Activated naive CD4-positive, alpha-beta T cell treated with anti-CD3 and anti-CD28 coated beads, Interleukin-2, amount 10 ng/mL, durations not matched to agents 7 days and 5 days (primary cell): ENCODE measurements around the gene PXYLP1.
"Not testable (repeated sequence)": the region's sequence is repeated elsewhere in the genome, so short reads cannot be mapped to it uniquely, and the experiment has no call there.

Experiments used
- CTCF ChIA-PET: fragments of 350-600 bp; sonication (Branson Sonifier 250); formaldehyde crosslinking; loops from one replicate; lab custom pipeline; 2021; ENCODE audit warnings: antibody characterized with exemption; lab: Charles Lee
- DNase-seq: peaks from one replicate; pipeline ENCODE4 v3.0.0-alpha.2; 2020
- H3K27ac Mint-ChIP-seq: one replicate; pipeline ENCODE4 v1.8.0; 2021; ENCODE audit warnings: mild to moderate bottlenecking, moderate library complexity, mixed read lengths
- H3K27me3 Mint-ChIP-seq: one replicate; pipeline ENCODE4 v1.8.0; 2021; ENCODE audit warnings: mild to moderate bottlenecking, mixed read lengths
- H3K36me3 Mint-ChIP-seq: one replicate; pipeline ENCODE4 v1.8.0; 2021; ENCODE audit warnings: mixed read lengths
- H3K4me1 Mint-ChIP-seq: one replicate; pipeline ENCODE4 v1.8.0; 2021; ENCODE audit warnings: mixed read lengths
- H3K4me3 Mint-ChIP-seq: one replicate; pipeline ENCODE4 v1.8.0; 2021; ENCODE audit warnings: mild to moderate bottlenecking, moderate library complexity, mixed read lengths
- H3K9me3 Mint-ChIP-seq: one replicate; pipeline ENCODE4 v1.8.0; 2021; ENCODE audit warnings: mixed read lengths

PXYLP1 gene

GRCh38 chr3:141231101-141231951 lies at the start of gene PXYLP1:
PXYLP1 (plus strand) TSS chr3:141231825; CDS start chr3:141260176, 28,351 bp downstream.
- H3K36me3 Mint-ChIP-seq, result peaks cover 13% of the 10 kb centered on the region
- peaks cover 54% of the 10 kb centered on the region for H3K4me1 Mint-ChIP-seq
- peaks cover 31% of the 10 kb centered on the region for H3K27me3 Mint-ChIP-seq
- peak; percentile 92 for DNase-seq
- H3K4me3 Mint-ChIP-seq, result peak within 1 kb of the TSS; percentile 81
- H3K9me3 Mint-ChIP-seq, result no peaks in the 10 kb centered on the region
- peak within 1 kb of the TSS; percentile 93 for H3K27ac Mint-ChIP-seq
- CTCF ChIA-PET, result interaction anchor here (0.7 to 6.1 kb wide), 22 partner anchors 9 to 231 kb away, joined by 3 to 78 read pairs (median 6); no protein-coding TSS in a partner anchor

- CTCF ChIA-PET, result interaction anchor here (0.7 to 2.7 kb wide), 4 partner anchors 9 to 276 kb away, joined by 3 to 16 read pairs (median 4); no protein-coding TSS in a partner anchor
- Mint-ChIP-seq H3K4me1 (no peaks in the 10 kb centered on the region), H3K36me3 (no peaks in the 10 kb centered on the region), H3K9me3 (no peaks in the 10 kb centered on the region), H3K27ac (no peak overlapping the region), H3K27me3 (peaks cover 20% of the 10 kb centered on the region), H3K4me3 (no peak overlapping the region)
- no peak for DNase-seq
These were observed 48.0 kb upstream of the PXYLP1 start for GRCh38 chr3:141183606-141184005.

GRCh38 chr3:141184430-141184829 lies 47.2 kb upstream of the PXYLP1 start:
- Mint-ChIP-seq H3K27ac (no peak overlapping the region), H3K4me3 (no peak overlapping the region), H3K4me1 (no peaks in the 10 kb centered on the region), H3K9me3 (no peaks in the 10 kb centered on the region), H3K36me3 (no peaks in the 10 kb centered on the region), H3K27me3 (peaks cover 20% of the 10 kb centered on the region)
- CTCF ChIA-PET, result interaction anchor here (0.9 kb wide), 1 partner anchor 185 kb away, joined by 3 read pairs; no protein-coding TSS in a partner anchor
- no peak for DNase-seq

GRCh38 chr3:141191097-141191749 lies 40.4 kb upstream of the PXYLP1 start:
- no peak for DNase-seq
- no peak overlapping the region for H3K27ac Mint-ChIP-seq
- CTCF ChIA-PET, result interaction anchor here (0.6 to 5.6 kb wide), 17 partner anchors 8 to 1726 kb away, joined by 3 to 69 read pairs (median 5); no protein-coding TSS in a partner anchor
- no peaks in the 10 kb centered on the region for H3K36me3 Mint-ChIP-seq
- H3K4me3 Mint-ChIP-seq, result no peak overlapping the region
- H3K9me3 Mint-ChIP-seq, result no peaks in the 10 kb centered on the region
- peaks cover 11% of the 10 kb centered on the region for H3K4me1 Mint-ChIP-seq
- H3K27me3 Mint-ChIP-seq, result peaks cover 36% of the 10 kb centered on the region

GRCh38 chr3:141192345-141192744 lies 39.3 kb upstream of the PXYLP1 start:
- Mint-ChIP-seq H3K9me3 (no peaks in the 10 kb centered on the region), H3K27ac (no peak overlapping the region), H3K4me1 (peaks cover 11% of the 10 kb centered on the region), H3K27me3 (peaks cover 41% of the 10 kb centered on the region), H3K4me3 (no peak overlapping the region), H3K36me3 (no peaks in the 10 kb centered on the region)
- CTCF ChIA-PET, result interaction anchor here (0.6 to 5.6 kb wide), 22 partner anchors 9 to 1728 kb away, joined by 3 to 69 read pairs (median 5); partner anchors contain the start of gene PXYLP1
- peak; percentile 98 for DNase-seq

GRCh38 chr3:141193066-141193830 lies 38.4 kb upstream of the PXYLP1 start:
- H3K4me1 Mint-ChIP-seq, result peaks cover 11% of the 10 kb centered on the region
- H3K27me3 Mint-ChIP-seq, result peaks cover 48% of the 10 kb centered on the region
- CTCF ChIA-PET, result interaction anchor here (0.7 to 5.6 kb wide), 16 partner anchors 8 to 295 kb away, joined by 3 to 69 read pairs (median 4); partner anchors contain the start of gene PXYLP1
- DNase-seq, result no peak
- H3K4me3 Mint-ChIP-seq, result no peak overlapping the region
- no peaks in the 10 kb centered on the region for H3K36me3 Mint-ChIP-seq
- no peaks in the 10 kb centered on the region for H3K9me3 Mint-ChIP-seq
- no peak overlapping the region for H3K27ac Mint-ChIP-seq

GRCh38 chr3:141201122-141201521 lies 30.5 kb upstream of the PXYLP1 start:
- Mint-ChIP-seq H3K4me1 (no peaks in the 10 kb centered on the region), H3K36me3 (no peaks in the 10 kb centered on the region), H3K4me3 (no peak overlapping the region), H3K27ac (no peak overlapping the region), H3K9me3 (no peaks in the 10 kb centered on the region), H3K27me3 (peaks cover 28% of the 10 kb centered on the region)
- CTCF ChIA-PET, result interaction anchor here (1.6 kb wide), 1 partner anchor 8 kb away, joined by 6 read pairs; no protein-coding TSS in a partner anchor
- no peak for DNase-seq

- Mint-ChIP-seq H3K27me3 (peaks cover 20% of the 10 kb centered on the region), H3K4me1 (no peaks in the 10 kb centered on the region), H3K36me3 (no peaks in the 10 kb centered on the region), H3K4me3 (no peak overlapping the region), H3K9me3 (no peaks in the 10 kb centered on the region), H3K27ac (no peak overlapping the region)
- CTCF ChIA-PET, result interaction anchor here (1.2 kb wide), 1 partner anchor 202 kb away, joined by 4 read pairs; no protein-coding TSS in a partner anchor
- no peak for DNase-seq
These were observed 28.9 kb upstream of the PXYLP1 start for GRCh38 chr3:141202682-141203081.

- Mint-ChIP-seq H3K27me3 (peaks cover 16% of the 10 kb centered on the region), H3K9me3 (no peaks in the 10 kb centered on the region), H3K36me3 (no peaks in the 10 kb centered on the region), H3K4me1 (no peaks in the 10 kb centered on the region), H3K27ac (no peak overlapping the region), H3K4me3 (no peak overlapping the region)
- CTCF ChIA-PET, result no interaction called here
- DNase-seq, result no peak
These were observed 27.8 kb upstream of the PXYLP1 start for GRCh38 chr3:141203866-141204265.

GRCh38 chr3:141204343-141204742 lies 27.3 kb upstream of the PXYLP1 start:
- Mint-ChIP-seq H3K4me1 (no peaks in the 10 kb centered on the region), H3K27me3 (peaks cover 13% of the 10 kb centered on the region), H3K9me3 (no peaks in the 10 kb centered on the region), H3K36me3 (no peaks in the 10 kb centered on the region), H3K4me3 (no peak overlapping the region), H3K27ac (no peak overlapping the region)
- no peak for DNase-seq
- CTCF ChIA-PET, result no interaction called here

GRCh38 chr3:141211306-141211705 lies 20.3 kb upstream of the PXYLP1 start:
- H3K27me3 Mint-ChIP-seq, DNase-seq, H3K9me3 Mint-ChIP-seq, H3K27ac Mint-ChIP-seq, H3K4me3 Mint-ChIP-seq, H3K4me1 Mint-ChIP-seq, H3K36me3 Mint-ChIP-seq, CTCF ChIA-PET: not testable (repeated sequence)

GRCh38 chr3:141212101-141212500 lies 19.5 kb upstream of the PXYLP1 start:
- CTCF ChIA-PET, result no interaction called here
- no peak overlapping the region for H3K27ac Mint-ChIP-seq
- no peak overlapping the region for H3K4me3 Mint-ChIP-seq
- no peaks in the 10 kb centered on the region for H3K27me3 Mint-ChIP-seq
- DNase-seq, result no peak
- no peaks in the 10 kb centered on the region for H3K36me3 Mint-ChIP-seq
- H3K9me3 Mint-ChIP-seq, result no peaks in the 10 kb centered on the region
- H3K4me1 Mint-ChIP-seq, result no peaks in the 10 kb centered on the region

- Mint-ChIP-seq H3K4me3 (no peak overlapping the region), H3K36me3 (no peaks in the 10 kb centered on the region)
- CTCF ChIA-PET, result no interaction called here
These were observed 19.1 kb upstream of the PXYLP1 start for GRCh38 chr3:141212555-141212954.

More at GRCh38 chr3:141212555-141212954, 19.1 kb upstream of the PXYLP1 start:
- DNase-seq, result no peak
- Mint-ChIP-seq H3K9me3 (no peaks in the 10 kb centered on the region), H3K4me1 (no peaks in the 10 kb centered on the region), H3K27me3 (peaks cover 3% of the 10 kb centered on the region), H3K27ac (no peak overlapping the region)
